HepG2 (cell line): ENCODE data around the gene HTRA1. TPM values are rescaled to one million over a fixed set of nuclear protein-coding genes. Genes with fewer than 3 reads are reported as not detected.

Source experiments
- ATAC-seq: fragments of 200-7000 bp; cut with Tn5 transposase; 3 replicates; pipeline ENCODE4 v1.9.1; 2020; ENCODE audit warnings: mild to moderate bottlenecking, moderate library complexity
- BruUV-seq: library from RNA; stranded (reverse); fragments of 400-500 nt; replicated peaks from 2 replicates; lab custom pipeline; 2021; lab: Mats Ljungman, UMichigan
- CTCF ChIA-PET: fragments of 300-600 bp; formaldehyde crosslinking; extraction: SDS; loops from one replicate; lab custom pipeline; 2021; ENCODE audit warnings: low total read pairs, inconsistent platforms, low intra/inter-chr PET ratio; lab: Yijun Ruan, JAX
- POLR2A ChIA-PET: fragments of 350-600 bp; sonication (Branson Sonifier 250); formaldehyde crosslinking; loops from one replicate; lab custom pipeline; 2020; ENCODE audit warnings: antibody characterized with exemption, inconsistent platforms; lab: Yijun Ruan, JAX
- DNase-seq: peaks from one replicate; pipeline ENCODE4 v3.0.0-alpha.2; 2015; ENCODE audit warnings: low spot score
- FAIRE-seq: peaks from 3 replicates; lab custom pipeline; 2011; peaks lifted over from hg19 to GRCh38; lab: Jason Lieb, UNC
- H2AFZ ChIP-seq: one replicate; pipeline ENCODE4 v1.6.1; 2011; ENCODE audit warnings: low read length, inconsistent platforms
- H3K27ac ChIP-seq: fragments of 300-600 bp; 3 replicates; pipeline ENCODE4 v1.8.0; 2011; ENCODE audit warnings: mixed run types, mild to moderate bottlenecking, mixed read lengths, low read length, inconsistent platforms; ENCODE audit not compliant: insufficient read depth; ENCODE audit errors: extremely low read length
- H3K27me3 ChIP-seq, 2 experiments: fragments of 200-600 bp in 1 of 2; 2 replicates in 1 of 2; 3 replicates in 1 of 2; pipeline versions ENCODE4 v1.6.0 to v1.8.0; 2011; ENCODE audit warnings: low read length in 2 of 2, mild to moderate bottlenecking in 2 of 2, moderate library complexity in 2 of 2, inconsistent platforms in 1 of 2; ENCODE audit not compliant: insufficient read depth in 2 of 2, control insufficient read depth in 1 of 2
- H3K36me3 ChIP-seq, 2 experiments: fragments of 200-600 bp in 1 of 2; replicated peaks in 1 of 2; 2 replicates in 1 of 2; 3 replicates in 1 of 2; pipeline versions ENCODE4 v1.5.1 to v1.8.0; 2011; ENCODE audit warnings: low read length in 2 of 2, inconsistent platforms in 1 of 2; ENCODE audit not compliant: insufficient read depth in 2 of 2, control insufficient read depth in 1 of 2
- H3K4me1 ChIP-seq: 2 replicates; pipeline ENCODE4 v1.5.1; 2012; ENCODE audit warnings: low read length, inconsistent platforms; ENCODE audit not compliant: insufficient read depth
- H3K4me2 ChIP-seq: 2 replicates; pipeline ENCODE4 v1.6.0; 2011; ENCODE audit warnings: low read depth, low read length, inconsistent platforms
- H3K4me3 ChIP-seq, 3 experiments: fragments of 200-600 bp in 1 of 3; sonication (generic), shearing (Covaris generic) in 1 of 3; replicated peaks in 1 of 3; 2 replicates each; pipeline ENCODE4 v1.5.1; 2011 to 2016; ENCODE audit warnings: low read length in 3 of 3, inconsistent platforms in 2 of 3, low read depth in 2 of 3, mild to moderate bottlenecking in 2 of 3, control low read depth in 1 of 3, mixed read lengths in 1 of 3; ENCODE audit not compliant: insufficient read depth in 1 of 3
- H3K79me2 ChIP-seq: one replicate; pipeline ENCODE4 v1.6.1; 2011; ENCODE audit warnings: low read length, inconsistent platforms; ENCODE audit not compliant: insufficient read depth
- H3K9ac ChIP-seq: 2 replicates; pipeline ENCODE4 v1.6.0; 2011; ENCODE audit warnings: mild to moderate bottlenecking, low read depth, low read length, inconsistent platforms; ENCODE audit not compliant: insufficient read depth
- H3K9me3 ChIP-seq: 2 replicates; pipeline ENCODE4 v1.5.1; 2012; ENCODE audit warnings: mild to moderate bottlenecking, low read length
- H4K20me1 ChIP-seq: 2 replicates; pipeline ENCODE4 v1.6.0; 2011; ENCODE audit warnings: inconsistent platforms, mild to moderate bottlenecking, low read length, moderate library complexity; ENCODE audit not compliant: insufficient read depth
- ATF2 ChIP-seq: sonication (generic); formaldehyde crosslinking; IDR thresholded peaks from 2 replicates; pipeline ENCODE4 v1.4.0; 2020; ENCODE audit warnings: missing genetic modification reagents
- ATF6 ChIP-seq: sonication (generic); formaldehyde crosslinking; conservative IDR thresholded peaks from 2 replicates; pipeline ENCODE4 v1.4.0; 2020; ENCODE audit warnings: missing genetic modification reagents
- EP300 ChIP-seq, 3 experiments: sonication (generic) in 1 of 3; formaldehyde crosslinking in 1 of 3; IDR thresholded peaks; 2 replicates each; pipeline versions ENCODE4 v1.5.1 to v1.6.1; 2011 to 2020; ENCODE audit warnings: low read depth in 2 of 3, low read length in 2 of 3, borderline replicate concordance in 1 of 3, improper control_type of control experiment in 1 of 3, mild to moderate bottlenecking in 1 of 3, missing genetic modification reagents in 1 of 3, moderate library complexity in 1 of 3
- FLYWCH1 ChIP-seq: sonication (generic); formaldehyde crosslinking; IDR thresholded peaks from 2 replicates; pipeline ENCODE4 v1.8.1; 2023; ENCODE audit warnings: mild to moderate bottlenecking, missing genetic modification reagents
- HIVEP1 ChIP-seq: sonication (generic); formaldehyde crosslinking; IDR thresholded peaks from 2 replicates; pipeline ENCODE4 v1.4.0; 2020; ENCODE audit warnings: mild to moderate bottlenecking, missing genetic modification reagents
- MIER3 ChIP-seq: IDR thresholded peaks from 2 replicates; pipeline ENCODE4 v1.6.1; 2016; ENCODE audit warnings: missing compliant biosample characterization, borderline replicate concordance
- NFIC ChIP-seq: IDR thresholded peaks from 2 replicates; pipeline ENCODE4 v1.6.1; 2012; ENCODE audit warnings: mild to moderate bottlenecking, low read length, inconsistent platforms
- PHF20 ChIP-seq: sonication (generic); formaldehyde crosslinking; IDR thresholded peaks from 2 replicates; pipeline ENCODE4 v1.5.0; 2020; ENCODE audit warnings: mild to moderate bottlenecking, missing genetic modification reagents
- SNAI1 ChIP-seq: sonication (generic); formaldehyde crosslinking; IDR thresholded peaks from 2 replicates; pipeline ENCODE4 v1.5.0; 2020; ENCODE audit warnings: mild to moderate bottlenecking, missing genetic modification reagents, borderline replicate concordance
- TCF7 ChIP-seq: sonication (generic); IDR thresholded peaks from 2 replicates; pipeline ENCODE4 v1.6.1; 2016; ENCODE audit warnings: antibody characterized with exemption, low read depth
- ZFP41 ChIP-seq: sonication (generic); formaldehyde crosslinking; IDR thresholded peaks from 2 replicates; pipeline ENCODE4 v1.4.0; 2020; ENCODE audit warnings: mild to moderate bottlenecking, missing genetic modification reagents, borderline replicate concordance
- ZNF10 ChIP-seq: sonication (generic); formaldehyde crosslinking; IDR thresholded peaks from 2 replicates; pipeline ENCODE4 v1.4.0; 2020; ENCODE audit warnings: mild to moderate bottlenecking, low read depth, missing genetic modification reagents, borderline replicate concordance
- ZNF556 ChIP-seq: sonication (generic); formaldehyde crosslinking; IDR thresholded peaks from 2 replicates; pipeline ENCODE4 v1.4.0; 2020; ENCODE audit warnings: mild to moderate bottlenecking, missing genetic modification reagents, borderline replicate concordance
- ZNF598 ChIP-seq: sonication (generic); formaldehyde crosslinking; IDR thresholded peaks from 2 replicates; pipeline ENCODE4 v1.5.1; 2020; ENCODE audit warnings: mild to moderate bottlenecking, missing genetic modification reagents, borderline replicate concordance
- ZSCAN20 ChIP-seq: sonication (generic); formaldehyde crosslinking; IDR thresholded peaks from 2 replicates; pipeline ENCODE4 v1.4.0; 2020; ENCODE audit warnings: missing genetic modification reagents, mild to moderate bottlenecking, borderline replicate concordance
- WGBS: methylation state at CpG from one replicate; pipeline ENCODE4 v1.1.6; 2017; ENCODE audit warnings: low lambda C conversion rate; 5-methylcytosine and 5-hydroxymethylcytosine counted together
- in situ Hi-C: cut with HindIII; loops from 2 replicates; pipeline ENCODE4 v1.10.0; 2017; ENCODE audit warnings: low pct_unique_long_range_greater_than_20kb; ENCODE audit not compliant: extremely low pct_ligation_motif_present
- intact Hi-C: fragments of 100-400 bp; cut with micrococcal nuclease; formaldehyde crosslinking; loops from one replicate; pipeline ENCODE4 v1.10.0; 2022; ENCODE audit not compliant: unreplicated experiment
- polyA plus RNA-seq, 8 experiments: library from polyadenylated mRNA; depleted of rRNA in 3 of 8; stranded (reverse) in 7 of 8; unstranded in 1 of 8; fragments of >200 nt; fragmentation: Illumina TruSeq in 4 of 8; extraction: Trizol in 4 of 8; gene quantifications; 2 replicates each; pipeline versions ENCODE4 v1.2.1 to v1.2.3, GENCODE V29; 2011 to 2016; ENCODE audit warnings: low read depth in 4 of 8, missing spikeins in 1 of 8, mixed read lengths in 1 of 8; ENCODE audit not compliant: insufficient read depth in 1 of 8
- total RNA-seq, 5 experiments: library from RNA; depleted of rRNA; stranded (reverse); fragments of >200 nt; fragmentation: Illumina TruSeq; extraction: Trizol; gene quantifications; 2 replicates each; pipeline ENCODE4 v1.2.3, GENCODE V29; 2016; ENCODE audit warnings: low read depth in 1 of 5

Gene HTRA1
- total and polyA plus RNA-seq, 2 of the 13 experiments (the other 11 are each of a cell fraction or from before 2014, with no cell fraction given) = 0.11 to 0.40 TPM

- ChIA-PET POLR2A (no interaction called here), CTCF (no interaction called here)
- no peaks in the 10 kb centered on the region for H4K20me1 ChIP-seq
- BruUV-seq = no TSS peak
- H3K27me3 ChIP-seq = no peaks in the 10 kb centered on the region
- no peaks in the 10 kb centered on the region for H3K4me1 ChIP-seq
- H3K36me3 ChIP-seq = peaks cover 15 to 58% of the 10 kb centered on the region in 2 experiments; a peak in 4 of 5 replicates
- intact Hi-C loops = no loop called here
- H3K79me2 ChIP-seq = no peaks in the 10 kb centered on the region
- no peak for DNase-seq
- no peak overlapping the region for H3K4me3 ChIP-seq
- FAIRE-seq = no peak
- WGBS = 96% methylated on average over 2 of the region's 2 CpGs
- no peaks in the 10 kb centered on the region for H3K9me3 ChIP-seq
- ATAC-seq = no peak
- H2AFZ ChIP-seq = no peak overlapping the region
- TF ChIP-seq ZSCAN20 (no peak), ATF2 (CRISPR knock-in tag) (no peak), PHF20 (no peak), ZNF598 (CRISPR knock-in tag) (no peak), FLYWCH1 (CRISPR knock-in tag) (no peak), SNAI1 (no peak), TCF7 (no peak), MIER3 (no peak)
- in situ Hi-C loops = no loop called here
- H3K9ac ChIP-seq = no peak overlapping the region
- no peak overlapping the region for H3K4me2 ChIP-seq
- H3K27ac ChIP-seq = no peak overlapping the region
Observed at GRCh38 chr10:122424059-122424458, 37.3 kb upstream of the HTRA1 start.

GRCh38 chr10:122426829-122427228, 34.5 kb upstream of the HTRA1 start:
- in situ Hi-C loops = no loop called here
- no peak for FAIRE-seq

More at GRCh38 chr10:122426829-122427228, 34.5 kb upstream of the HTRA1 start:
- CTCF ChIA-PET = no interaction called here
- no peaks in the 10 kb centered on the region for H3K4me1 ChIP-seq
- no peak overlapping the region for H3K27ac ChIP-seq
- POLR2A ChIA-PET = no interaction called here
- H3K27me3 ChIP-seq = no peaks in the 10 kb centered on the region
- TF ChIP-seq HIVEP1 (no peak), ZFP41 (CRISPR knock-in tag) (no peak), ZNF556 (CRISPR knock-in tag) (no peak), ATF6 (no peak), NFIC (no peak), ZNF10 (CRISPR knock-in tag) (no peak), EP300 (IDR thresholded peaks at IDR 0.05; ENCODE audit: low read depth in 2 of 2, low read length in 2 of 2) (no peak), EP300 (CRISPR knock-in tag; IDR thresholded peaks at IDR 0.05; ENCODE audit: borderline replicate concordance) (no peak)
- H2AFZ ChIP-seq = no peak overlapping the region
- WGBS = 97% methylated on average over 6 of the region's 6 CpGs
- intact Hi-C loops = no loop called here
- no TSS peak for BruUV-seq
- no peaks in the 10 kb centered on the region for H4K20me1 ChIP-seq
- H3K9ac ChIP-seq = no peak overlapping the region
- H3K4me2 ChIP-seq = no peak overlapping the region
- peaks cover 13 to 55% of the 10 kb centered on the region in 2 experiments; a peak in 4 of 5 replicates for H3K36me3 ChIP-seq
- H3K4me3 ChIP-seq = no peak overlapping the region
- H3K9me3 ChIP-seq = no peaks in the 10 kb centered on the region
- DNase-seq (no peak), ATAC-seq (no peak)
- H3K79me2 ChIP-seq = no peaks in the 10 kb centered on the region
